HEK293T (cell line): ENCODE data around the gene CCDC183.

Experiments
- ARNT ChIP-seq: fragments of 450-650 bp; IDR thresholded peaks from 2 replicates; pipeline ENCODE4 v1.6.1; 2017; ENCODE audit warnings: mild to moderate bottlenecking
- BHLHE40 ChIP-seq: fragments of 450-650 bp; IDR thresholded peaks from 2 replicates; pipeline ENCODE4 v1.6.1; 2016; ENCODE audit warnings: mild to moderate bottlenecking, moderate library complexity, borderline replicate concordance
- ELF4 ChIP-seq: fragments of 450-650 bp; IDR thresholded peaks from 2 replicates; pipeline ENCODE4 v1.6.1; 2017; ENCODE audit warnings: antibody characterized with exemption
- FOXA1 ChIP-seq: fragments of 450-650 bp; IDR thresholded peaks from 2 replicates; pipeline ENCODE4 v1.6.1; 2016; ENCODE audit warnings: mild to moderate bottlenecking
- FOXM1 ChIP-seq: fragments of 450-650 bp; IDR thresholded peaks from 2 replicates; pipeline ENCODE4 v1.6.1; 2017; ENCODE audit warnings: mild to moderate bottlenecking, borderline replicate concordance
- HDGF ChIP-seq: fragments of 450-650 bp; IDR thresholded peaks from 2 replicates; pipeline ENCODE4 v1.6.1; 2017; ENCODE audit warnings: antibody characterized with exemption, borderline replicate concordance
- L3MBTL2 ChIP-seq: fragments of 450-650 bp; conservative IDR thresholded peaks from 2 replicates; pipeline ENCODE4 v1.6.1; 2016; ENCODE audit warnings: mild to moderate bottlenecking
- LEF1 ChIP-seq: fragments of 450-650 bp; IDR thresholded peaks from 2 replicates; pipeline ENCODE4 v1.6.1; 2017; ENCODE audit warnings: mild to moderate bottlenecking, borderline replicate concordance
- NFRKB ChIP-seq: fragments of 450-650 bp; IDR thresholded peaks from 2 replicates; pipeline ENCODE4 v1.6.1; 2016; ENCODE audit warnings: mild to moderate bottlenecking, moderate library complexity
- SUZ12 ChIP-seq: fragments of 450-650 bp; IDR thresholded peaks from 2 replicates; pipeline ENCODE4 v1.6.1; 2016; ENCODE audit warnings: mild to moderate bottlenecking

- TF ChIP-seq FOXM1 (no peak), ELF4 (no peak), FOXA1 (no peak), L3MBTL2 (no peak), LEF1 (no peak), HDGF (no peak), ARNT (no peak), SUZ12 (no peak), BHLHE40 (no peak), NFRKB (no peak)
These were observed 10.6 kb downstream of the CCDC183 start for GRCh38 chr9:136806631-136807201.
